Gastroesophageal sphincter (tissue), 3 donors: ENCODE measurements around the gene SLC38A9.
A peak's percentile ranks its signal among the peaks of the same experiment; 100 is the strongest.

Source experiments
- EP300 ChIP-seq: sonication (generic); formaldehyde crosslinking; IDR thresholded peaks from one replicate; pipeline ENCODE4 v1.6.1; 2017; ENCODE audit warnings: antibody characterized with exemption, mild to moderate bottlenecking
- POLR2A ChIP-seq, 2 donors: fragments of 450-650 bp; IDR thresholded peaks; one replicate each; pipeline ENCODE4 v1.6.1; 2017; ENCODE audit warnings: antibody characterized with exemption in 2 of 2, mild to moderate bottlenecking in 2 of 2, moderate library complexity in 1 of 2
- TF ChIP-seq, protein P1 (sequence below), 4 experiments: fragments of 200-600 bp in 2 of 4; fragments of 450-650 bp in 2 of 4; sonication (generic) in 1 of 4; IDR thresholded peaks; one replicate each; pipeline ENCODE4 v1.5.1; 2017 to 2019; ENCODE audit warnings: antibody characterized with exemption in 4 of 4, mild to moderate bottlenecking in 2 of 4, moderate library complexity in 2 of 4

- peak in 1 of 2 donors; percentile 13 for TF ChIP-seq POLR2A (IDR thresholded peaks at IDR 0.05)
- TF ChIP-seq, protein P1, sequence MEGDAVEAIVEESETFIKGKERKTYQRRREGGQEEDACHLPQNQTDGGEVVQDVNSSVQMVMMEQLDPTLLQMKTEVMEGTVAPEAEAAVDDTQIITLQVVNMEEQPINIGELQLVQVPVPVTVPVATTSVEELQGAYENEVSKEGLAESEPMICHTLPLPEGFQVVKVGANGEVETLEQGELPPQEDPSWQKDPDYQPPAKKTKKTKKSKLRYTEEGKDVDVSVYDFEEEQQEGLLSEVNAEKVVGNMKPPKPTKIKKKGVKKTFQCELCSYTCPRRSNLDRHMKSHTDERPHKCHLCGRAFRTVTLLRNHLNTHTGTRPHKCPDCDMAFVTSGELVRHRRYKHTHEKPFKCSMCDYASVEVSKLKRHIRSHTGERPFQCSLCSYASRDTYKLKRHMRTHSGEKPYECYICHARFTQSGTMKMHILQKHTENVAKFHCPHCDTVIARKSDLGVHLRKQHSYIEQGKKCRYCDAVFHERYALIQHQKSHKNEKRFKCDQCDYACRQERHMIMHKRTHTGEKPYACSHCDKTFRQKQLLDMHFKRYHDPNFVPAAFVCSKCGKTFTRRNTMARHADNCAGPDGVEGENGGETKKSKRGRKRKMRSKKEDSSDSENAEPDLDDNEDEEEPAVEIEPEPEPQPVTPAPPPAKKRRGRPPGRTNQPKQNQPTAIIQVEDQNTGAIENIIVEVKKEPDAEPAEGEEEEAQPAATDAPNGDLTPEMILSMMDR (IDR thresholded peaks at IDR 0.05): no peak
- no peak for TF ChIP-seq EP300
Observed at GRCh38 chr5:55712023-55712859, at the start of gene SLC38A9.
